GM13977 (cell line): ENCODE data around the gene GRK7.
"Not testable (repeated sequence)": the region's sequence is repeated elsewhere in the genome, so short reads cannot be mapped to it uniquely, and the experiment has no call there.

Experiments
- DNase-seq: peaks from one replicate; pipeline ENCODE4 v3.0.0; 2012; ENCODE audit warnings: low spot score
- CTCF ChIP-seq: IDR thresholded peaks from 2 replicates; pipeline ENCODE4 v1.5.1; 2012; ENCODE audit warnings: mild to moderate bottlenecking, control low read depth; ENCODE audit not compliant: insufficient read depth; ENCODE audit errors: extremely low read depth, missing control alignments
- in situ Hi-C: fragments of 300-500 bp; cut with MboI; formaldehyde crosslinking; loops from one replicate; pipeline ENCODE4 v1.12.0; 2022; ENCODE audit warnings: low sequenced_read_pairs, low pct_unique_long_range_greater_than_20kb, mixed read lengths, inconsistent platforms; ENCODE audit not compliant: unreplicated experiment

GRK7 gene

GRCh38 chr3:141796889-141797781 is 33.9 kb downstream of the GRK7 start:
- in situ Hi-C loops, result no loop called here
- TF ChIP-seq CTCF, result no peak
- peak; percentile 50 for DNase-seq

- in situ Hi-C loops, result no loop called here
- DNase-seq, result no peak
Measured at GRCh38 chr3:141797819-141798447, 34.7 kb downstream of the GRK7 start.

GRCh38 chr3:141798448-141798845 is 35.2 kb downstream of the GRK7 start:
- no peak for DNase-seq
- in situ Hi-C loops, result no loop called here
- no peak for TF ChIP-seq CTCF

More at GRCh38 chr3:141797819-141798447, 34.7 kb downstream of the GRK7 start:
- no peak for TF ChIP-seq CTCF

GRCh38 chr3:141802316-141803077 is 39.3 kb downstream of the GRK7 start:
- no peak for TF ChIP-seq CTCF
- DNase-seq, result no peak
- in situ Hi-C loops, result no loop called here

- DNase-seq, in situ Hi-C loops: not testable (repeated sequence)
Measured at GRCh38 chr3:141803538-141803937, 40.3 kb downstream of the GRK7 start.

- no peak for DNase-seq
- no peak for TF ChIP-seq CTCF
- in situ Hi-C loops, result no loop called here
Measured at GRCh38 chr3:141804447-141804777, 41.2 kb downstream of the GRK7 start.
